MCF 10A (cell line): Measurements from ENCODE around the gene PTPRT. TPM values are rescaled to one million over a fixed set of nuclear protein-coding genes. Genes with fewer than 3 reads are reported as not detected.

ENCODE experiments used
- BruUV-seq: library from RNA; stranded (reverse); fragments of 400-500 nt; replicated peaks from 2 replicates; lab custom pipeline; 2021; lab: Mats Ljungman, UMichigan
- CTCF ChIA-PET: fragments of 300-600 bp; sonication (Branson Sonifier 250); formaldehyde crosslinking; extraction: SDS; loops from one replicate; lab custom pipeline; 2021; ENCODE audit warnings: antibody characterized with exemption, inconsistent platforms; lab: Yijun Ruan, JAX
- POLR2A ChIA-PET: fragments of 300-600, 350-650 bp; sonication (Branson Sonifier 250); formaldehyde crosslinking; extraction: SDS; loops from one replicate; lab custom pipeline; 2020; ENCODE audit warnings: antibody characterized with exemption, inconsistent platforms; lab: Yijun Ruan, JAX
- DNase-seq: peaks from one replicate; pipeline ENCODE4 v3.0.0-alpha.2; 2018; ENCODE audit not compliant: unreplicated experiment
- H3K27ac Mint-ChIP-seq: one replicate; pipeline ENCODE4 v1.8.0; 2022; ENCODE audit warnings: mild to moderate bottlenecking, low read depth, mixed read lengths; ENCODE audit not compliant: unreplicated experiment
- H3K27me3 Mint-ChIP-seq: one replicate; pipeline ENCODE4 v1.8.0; 2022; ENCODE audit warnings: mixed read lengths; ENCODE audit not compliant: insufficient read depth, unreplicated experiment
- H3K36me3 Mint-ChIP-seq: one replicate; pipeline ENCODE4 v1.8.0; 2022; ENCODE audit warnings: mild to moderate bottlenecking, moderate library complexity, mixed read lengths; ENCODE audit not compliant: insufficient read depth, unreplicated experiment
- H3K4me1 Mint-ChIP-seq: one replicate; pipeline ENCODE4 v1.8.0; 2022; ENCODE audit warnings: mixed read lengths; ENCODE audit not compliant: insufficient read depth, unreplicated experiment
- H3K4me3 Mint-ChIP-seq: one replicate; pipeline ENCODE4 v1.8.0; 2022; ENCODE audit warnings: mild to moderate bottlenecking, moderate library complexity, mixed read lengths; ENCODE audit not compliant: unreplicated experiment
- H3K9me3 Mint-ChIP-seq: one replicate; pipeline ENCODE4 v1.8.0; 2022; ENCODE audit warnings: mixed read lengths; ENCODE audit not compliant: unreplicated experiment
- CTCF ChIP-seq: fragments of 200-600 bp; IDR thresholded peaks from one replicate; pipeline ENCODE4 v1.8.0; 2022; ENCODE audit warnings: antibody characterized with exemption, mild to moderate bottlenecking; ENCODE audit not compliant: unreplicated experiment
- intact Hi-C: fragments of 100-400 bp; cut with micrococcal nuclease; formaldehyde crosslinking; loops from 2 replicates; pipeline ENCODE4 v1.14.1; 2022
- total RNA-seq: library from RNA; stranded (reverse); gene quantifications from 2 replicates; pipeline ENCODE4 v1.2.3, GENCODE V29; 2022

PTPRT gene
- total RNA-seq, 1 experiment from 2014 or later, result not detected

- TF ChIP-seq CTCF, result no peak
- CTCF ChIA-PET, result interaction anchor here (0.6 to 0.7 kb wide), 2 partner anchors 124 to 1164 kb away, joined by 3 read pairs; no protein-coding TSS in a partner anchor
- H3K27ac Mint-ChIP-seq, result no peak overlapping the region
- DNase-seq, result no peak
- H3K4me1 Mint-ChIP-seq, result no peaks in the 10 kb centered on the region
- POLR2A ChIA-PET, result no interaction called here
- peaks cover 57% of the 10 kb centered on the region for H3K9me3 Mint-ChIP-seq
- H3K4me3 Mint-ChIP-seq, result no peak overlapping the region
- no TSS peak for BruUV-seq
- no peaks in the 10 kb centered on the region for H3K36me3 Mint-ChIP-seq
- H3K27me3 Mint-ChIP-seq, result no peaks in the 10 kb centered on the region
- intact Hi-C loops, result no loop called here
Measured at GRCh38 chr20:42024653-42025052, 1165.1 kb downstream of the PTPRT start.
